ENCODE data around the gene PRICKLE2.

Gene PRICKLE2

DNA sequence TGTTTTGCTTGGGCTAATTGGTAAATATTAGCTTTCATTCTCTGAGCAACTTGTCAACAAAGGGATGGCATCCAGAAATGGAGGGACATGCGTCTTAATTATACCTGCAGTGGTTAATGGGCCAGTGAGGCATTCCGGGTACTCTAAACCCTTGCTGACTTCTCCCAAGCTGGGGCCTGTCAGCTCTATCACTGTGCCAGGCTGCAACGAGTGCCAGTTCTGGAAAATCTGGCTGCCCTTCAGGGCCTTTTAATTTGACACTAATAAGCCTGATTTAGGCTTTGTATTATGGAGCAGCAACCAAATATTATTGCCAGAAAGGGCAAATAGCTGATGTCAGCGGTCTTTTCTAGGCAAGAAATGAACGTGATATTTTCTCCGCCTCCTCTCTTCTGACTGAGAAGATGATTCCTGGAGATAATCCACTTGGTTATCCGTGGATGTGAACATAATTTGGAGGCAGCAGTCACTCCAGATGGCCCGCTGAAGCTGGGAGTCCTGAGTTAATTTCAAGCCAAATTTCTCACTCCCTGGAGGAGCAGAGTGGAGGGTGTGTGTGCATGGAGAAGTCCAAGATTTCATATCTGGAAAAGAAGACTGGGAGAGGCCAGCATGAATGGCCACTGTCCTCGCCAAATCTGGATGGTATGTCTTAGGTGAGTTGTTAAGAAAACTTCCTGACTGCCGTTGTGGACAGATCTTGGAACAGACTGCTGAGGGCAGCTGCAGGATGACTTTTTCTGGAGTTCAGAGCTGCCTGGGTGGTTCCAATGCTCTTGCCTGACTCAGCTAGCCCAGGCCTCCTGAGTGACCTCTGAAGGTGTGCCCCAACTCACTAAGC is 157.5 kb downstream of the PRICKLE2 start:
- DNase-seq: peak; percentile 91 to 92

DNA sequence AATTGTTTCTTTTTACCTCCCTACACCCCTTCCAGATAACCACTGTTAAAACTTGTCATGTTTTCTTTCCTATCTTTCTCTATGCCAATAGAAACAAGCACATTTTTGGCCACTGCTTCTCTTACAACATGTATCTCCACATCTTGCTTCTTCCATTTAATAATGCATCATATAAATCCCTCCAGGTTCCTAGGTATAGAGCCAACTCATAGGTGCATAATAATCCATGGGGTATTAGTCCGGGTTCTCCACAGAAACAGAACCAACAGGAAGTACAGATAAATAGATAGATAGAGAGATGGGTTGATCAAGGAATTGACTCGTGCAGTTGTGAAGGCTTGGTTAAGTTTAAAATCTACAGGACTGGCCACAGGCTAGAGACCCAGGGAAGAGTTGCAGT is 160.5 kb downstream of the PRICKLE2 start:
- no peak for DNase-seq

DNA sequence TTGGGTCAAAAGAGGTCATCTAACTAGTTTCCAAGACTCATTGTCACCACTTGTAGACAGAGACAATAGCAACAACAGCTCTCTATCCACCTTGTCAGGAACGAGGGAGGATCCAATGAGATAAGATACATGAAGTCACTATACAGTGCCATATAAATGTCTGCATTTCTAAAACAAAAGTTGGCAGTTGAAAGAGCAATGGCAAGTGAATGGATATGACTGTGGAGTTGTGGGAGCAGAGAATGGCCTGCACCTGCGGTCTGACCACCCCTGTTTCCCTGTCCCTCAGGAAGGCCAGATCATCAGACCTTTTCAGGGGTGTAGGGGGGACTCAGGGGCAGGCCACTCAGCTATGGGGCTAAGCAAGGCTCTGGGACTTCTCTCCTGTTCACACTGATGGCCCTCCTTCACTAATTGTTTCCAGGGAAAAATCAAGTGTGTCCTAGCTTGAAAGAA is 161.3 kb downstream of the PRICKLE2 start:
- no peak for DNase-seq

DNA sequence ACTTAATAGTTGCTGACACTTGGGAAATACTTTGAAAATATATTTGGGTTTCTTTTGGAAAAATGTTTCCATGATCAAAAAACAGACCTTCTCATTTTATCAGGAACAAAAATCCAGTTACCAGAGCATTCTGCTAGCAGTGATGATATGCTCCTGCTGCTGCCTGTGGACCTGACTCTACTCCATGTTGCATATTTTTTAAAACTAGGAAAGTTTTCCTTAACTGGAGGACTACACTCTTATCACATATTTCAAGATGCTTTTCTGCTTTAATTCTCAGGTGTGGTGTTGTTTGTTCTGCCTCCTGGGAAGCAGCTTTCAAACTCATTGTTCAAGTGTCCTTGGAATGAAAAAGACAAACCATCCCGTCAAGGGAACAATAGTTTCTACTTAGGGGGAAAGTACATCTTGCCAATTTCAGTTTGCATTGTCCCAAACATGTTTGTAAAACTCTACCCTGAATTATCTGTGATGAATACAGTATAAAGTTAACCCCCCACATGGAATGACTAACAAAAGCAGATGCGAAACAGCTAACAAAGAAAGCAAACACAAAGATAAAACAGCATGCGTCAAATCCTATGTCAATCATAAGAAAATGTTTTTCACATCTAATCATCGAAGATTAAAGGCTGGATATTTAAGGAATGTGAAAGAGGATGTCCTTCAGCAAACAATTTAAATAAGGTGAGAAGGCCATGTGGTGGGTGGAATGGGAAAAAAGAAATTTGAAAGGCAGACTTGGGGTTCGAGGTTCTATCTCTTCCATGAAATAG is 161.9 kb downstream of the PRICKLE2 start:
- no peak for DNase-seq

DNA sequence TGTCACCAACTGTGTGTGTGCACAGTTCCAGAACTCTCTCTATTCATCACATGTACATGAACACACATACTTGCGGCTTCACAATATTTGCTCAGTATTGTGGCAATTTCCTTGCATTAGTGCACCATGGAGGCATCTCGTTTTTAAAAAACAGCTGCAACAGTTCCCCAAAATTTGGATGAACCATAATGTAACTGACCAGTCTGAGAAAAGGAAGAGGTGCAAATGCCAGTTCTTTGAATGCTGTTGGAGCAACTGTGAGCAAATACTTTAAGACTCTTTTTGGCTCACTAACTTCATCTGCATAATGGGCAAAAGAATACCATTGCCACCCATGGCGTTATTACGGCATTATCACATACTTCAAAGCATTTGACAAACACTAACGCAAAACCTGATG is 163.6 kb downstream of the PRICKLE2 start:
- no peak for DNase-seq

DNA sequence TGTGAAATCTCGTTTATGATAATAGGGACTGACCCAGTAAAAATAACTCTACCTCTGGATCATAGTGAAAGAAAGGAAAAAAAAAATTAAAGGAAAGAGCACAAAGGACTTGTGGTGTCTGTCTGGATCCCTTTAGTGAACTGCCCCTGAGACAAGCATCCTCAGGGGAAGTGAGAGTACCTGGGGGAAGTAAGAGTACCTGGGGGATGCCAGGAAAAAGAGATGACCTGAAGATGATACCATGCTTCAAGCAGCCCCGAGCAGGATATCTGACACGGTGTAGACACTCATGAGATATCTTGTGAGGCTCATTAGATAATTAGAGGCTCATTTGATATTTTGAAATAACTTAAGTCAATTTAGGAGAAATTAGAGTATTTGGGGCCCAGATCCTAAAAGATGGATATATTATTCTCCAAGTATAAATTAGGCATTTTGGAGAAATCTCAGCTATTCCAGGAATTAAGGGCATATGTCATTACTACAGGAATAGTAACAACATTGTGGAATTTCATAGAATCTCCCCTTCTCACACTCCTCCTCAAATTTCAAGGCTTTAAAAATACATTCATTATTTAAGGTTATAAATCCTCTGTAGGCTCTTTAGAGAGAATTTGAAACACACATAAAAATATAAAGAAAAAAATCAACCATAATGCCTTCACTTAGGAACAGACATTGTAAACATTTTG is 165.6 kb downstream of the PRICKLE2 start:
- no peak for DNase-seq

DNA sequence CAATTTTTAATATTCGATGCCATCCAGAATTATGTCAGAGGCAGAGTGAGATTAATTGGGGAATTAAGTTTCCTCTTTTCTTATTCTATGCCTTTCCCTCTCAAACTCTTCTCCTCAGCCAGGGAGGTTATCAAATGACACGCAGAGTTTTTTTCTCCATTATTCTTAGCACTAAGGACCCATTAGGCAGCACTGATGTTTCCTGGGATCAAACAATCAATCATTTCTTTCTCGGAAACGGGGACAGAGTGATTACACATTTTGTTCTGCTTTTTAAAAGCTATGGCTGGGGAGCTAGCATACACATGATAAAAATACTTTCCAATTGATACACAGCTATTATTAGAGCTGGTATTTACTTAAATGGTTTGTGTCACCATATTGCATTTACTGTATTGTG is 166.7 kb downstream of the PRICKLE2 start:
- peak; percentile 10 to 64 for DNase-seq

DNA sequence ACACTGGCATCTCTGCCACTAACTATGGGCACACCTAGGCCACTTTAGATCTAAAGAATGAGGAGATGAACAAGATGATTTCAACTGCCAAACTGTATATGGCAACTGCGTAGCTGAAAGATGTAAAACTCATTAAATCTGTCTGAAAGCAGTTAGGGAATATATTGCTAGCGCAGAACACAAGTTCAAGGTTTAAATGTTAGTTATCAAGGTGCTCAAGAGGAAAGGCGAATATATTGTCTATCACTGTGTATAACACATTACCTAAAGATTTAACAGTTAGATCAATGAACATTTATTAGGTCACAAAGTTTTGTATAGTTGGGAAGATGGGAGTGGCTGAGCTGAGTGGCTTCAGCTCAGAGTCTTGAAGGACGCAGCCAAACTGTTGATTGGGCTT is 168.0 kb downstream of the PRICKLE2 start:
- no peak for DNase-seq

DNA sequence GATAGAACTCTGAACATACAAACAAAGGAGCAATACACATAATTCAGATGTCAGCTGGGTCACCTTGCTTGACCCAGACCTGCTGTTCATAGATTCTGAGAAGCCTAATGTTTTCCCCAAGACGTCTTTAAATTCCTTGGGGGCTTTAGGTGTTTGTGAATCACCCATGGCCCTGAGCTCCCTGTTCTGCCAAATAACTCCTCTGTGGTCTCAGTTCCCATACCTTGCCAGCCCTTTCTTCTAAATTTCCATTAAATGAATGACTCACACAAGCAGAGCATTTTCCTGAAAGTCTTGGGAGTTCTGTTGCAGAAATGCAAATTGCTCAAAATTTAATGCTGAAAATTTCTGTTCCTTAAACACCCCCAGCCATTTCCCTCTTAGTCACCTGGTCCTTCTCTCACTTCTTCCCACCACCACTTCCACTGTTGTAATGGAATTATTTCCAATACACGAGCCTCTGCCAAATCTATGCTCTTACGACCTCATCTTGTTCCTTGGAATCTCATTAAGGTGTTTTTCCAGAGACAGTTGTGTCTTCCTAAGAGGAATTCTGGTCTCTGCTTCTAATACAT is 168.6 kb downstream of the PRICKLE2 start:
- DNase-seq: no peak

DNA sequence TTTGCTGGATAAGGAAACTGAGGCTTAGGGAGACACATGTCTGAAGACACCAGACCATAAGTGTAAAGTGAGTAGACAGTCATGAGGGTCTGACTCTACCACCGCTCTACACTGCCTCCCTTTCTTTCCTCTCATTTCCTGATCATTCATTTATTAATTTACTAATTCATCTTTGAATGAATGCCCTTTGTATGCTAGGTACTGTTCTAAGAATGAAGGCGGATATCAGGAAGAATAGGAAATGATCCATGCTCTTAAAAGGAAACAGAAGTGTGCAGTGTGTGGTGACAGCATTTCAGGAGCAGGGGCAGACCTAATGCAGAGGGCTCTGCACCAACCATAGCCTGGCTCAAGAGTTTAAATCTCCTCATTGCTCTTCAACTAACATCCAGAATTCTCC is 170.2 kb downstream of the PRICKLE2 start:
- no peak for DNase-seq

DNA sequence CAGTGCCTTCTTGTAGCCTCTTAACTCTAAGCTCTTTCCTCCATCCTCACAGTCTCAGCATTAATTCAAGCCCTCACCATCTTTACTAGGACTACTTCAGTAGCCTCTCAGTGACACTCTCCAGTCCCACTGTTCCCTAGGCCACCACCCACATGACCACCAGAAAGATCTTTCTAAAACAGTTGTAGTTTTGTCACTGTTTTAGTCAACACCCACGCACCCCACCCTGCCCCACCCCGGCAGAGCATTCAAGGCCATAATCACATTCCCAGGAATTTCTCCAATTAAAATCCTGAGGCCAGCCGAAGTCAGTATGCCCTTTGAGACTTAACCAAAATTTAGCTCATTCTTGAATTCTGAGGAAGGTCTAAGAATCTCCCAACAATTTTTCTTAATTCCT is 170.8 kb downstream of the PRICKLE2 start:
- DNase-seq: no peak

DNA sequence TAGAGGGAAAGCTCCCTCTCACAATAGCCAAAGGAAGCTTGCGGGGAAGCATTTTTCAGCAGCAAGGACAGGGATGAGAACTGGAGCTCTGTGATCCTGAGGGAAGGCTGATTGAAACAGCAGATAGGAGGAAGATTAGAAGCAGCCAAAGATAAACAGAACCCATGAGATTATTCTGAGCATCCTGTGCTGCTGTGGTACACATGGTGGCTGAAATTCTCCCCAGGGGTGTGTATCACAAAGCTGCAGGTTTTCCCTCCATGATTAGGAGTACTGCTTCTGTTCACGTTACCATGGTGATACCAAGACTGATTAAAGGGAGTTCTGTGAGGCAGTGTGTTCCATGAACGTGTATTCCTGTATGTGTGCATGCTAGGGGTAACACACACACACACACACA is 171.7 kb downstream of the PRICKLE2 start:
- no peak for DNase-seq

DNA sequence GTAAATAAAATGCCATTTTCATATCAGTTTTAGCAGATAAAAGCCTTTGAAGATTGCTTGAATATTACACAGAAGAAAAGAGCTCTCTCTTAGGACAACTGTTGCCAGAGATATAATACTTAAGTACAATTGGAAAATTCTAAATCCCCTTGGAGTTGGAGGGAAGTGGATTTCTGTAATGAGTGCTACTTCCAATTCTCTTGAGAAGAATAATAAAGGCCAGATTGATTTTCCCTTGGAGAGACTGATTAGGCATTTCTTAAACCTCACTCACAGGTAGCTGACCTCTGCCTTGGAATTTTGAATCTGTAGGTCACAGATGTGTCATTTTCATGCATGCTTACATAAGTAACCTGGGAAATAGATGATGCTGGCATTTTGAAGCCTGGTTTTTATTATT is 172.1 kb downstream of the PRICKLE2 start:
- DNase-seq: no peak

DNA sequence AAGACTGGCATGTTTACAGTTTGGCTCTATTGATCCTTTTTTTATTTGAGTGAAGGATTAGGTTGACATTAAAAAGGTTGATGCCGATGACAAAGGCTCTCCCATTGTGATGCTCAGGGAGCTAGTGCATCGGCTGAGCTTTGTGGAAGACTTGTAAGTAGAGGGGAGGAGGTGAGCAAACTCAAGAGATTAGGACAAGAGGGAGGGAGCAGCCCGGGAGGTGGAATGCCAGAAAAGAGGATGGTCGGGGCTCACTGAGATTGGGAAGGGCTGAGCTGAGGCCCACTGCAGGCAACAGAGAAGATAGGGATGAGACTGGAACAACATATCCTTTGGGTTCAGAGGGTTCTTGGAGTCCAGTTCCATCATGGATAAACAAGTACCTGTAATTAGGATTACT is 175.4 kb downstream of the PRICKLE2 start:
- no peak for DNase-seq

DNA sequence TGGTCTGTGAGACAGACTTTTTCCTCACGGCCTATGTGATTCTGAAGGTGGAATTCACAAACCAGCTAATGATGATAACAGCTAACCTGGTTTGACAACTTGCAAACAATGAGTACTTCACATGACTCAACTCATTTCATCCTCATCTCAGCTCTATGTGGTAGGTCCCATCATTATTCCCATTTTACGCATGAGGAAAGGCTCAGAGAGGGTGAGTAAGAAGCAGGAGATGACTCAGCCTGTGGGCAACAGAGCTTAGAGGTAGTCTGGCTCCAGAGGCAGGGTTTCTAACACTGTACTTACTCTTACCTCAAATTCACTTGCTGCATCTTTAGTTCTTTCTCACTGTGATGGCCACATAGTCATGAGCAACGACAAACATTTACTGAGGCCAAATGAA is 176.1 kb downstream of the PRICKLE2 start:
- no peak for DNase-seq

DNA sequence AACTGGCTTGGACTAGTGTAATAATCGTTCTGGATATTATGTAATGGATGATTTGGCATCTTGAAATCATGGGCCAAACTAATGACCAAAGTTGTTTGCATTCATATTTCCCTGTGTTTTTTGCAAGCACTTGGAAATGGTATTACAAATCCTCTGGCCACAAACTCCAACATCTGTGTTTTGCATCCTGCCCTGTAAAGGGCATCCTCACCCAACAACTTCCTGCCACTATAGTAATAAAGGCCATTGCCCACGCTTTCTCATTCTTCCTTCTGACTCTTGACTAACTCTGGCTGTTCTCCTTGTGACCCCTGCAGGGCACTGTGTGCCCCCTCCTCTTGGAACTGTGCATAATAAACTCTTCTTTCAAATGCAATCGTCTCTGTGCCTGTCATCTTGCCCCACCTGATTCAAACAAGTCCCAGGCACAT is 176.6 kb downstream of the PRICKLE2 start:
- no peak for DNase-seq

DNA sequence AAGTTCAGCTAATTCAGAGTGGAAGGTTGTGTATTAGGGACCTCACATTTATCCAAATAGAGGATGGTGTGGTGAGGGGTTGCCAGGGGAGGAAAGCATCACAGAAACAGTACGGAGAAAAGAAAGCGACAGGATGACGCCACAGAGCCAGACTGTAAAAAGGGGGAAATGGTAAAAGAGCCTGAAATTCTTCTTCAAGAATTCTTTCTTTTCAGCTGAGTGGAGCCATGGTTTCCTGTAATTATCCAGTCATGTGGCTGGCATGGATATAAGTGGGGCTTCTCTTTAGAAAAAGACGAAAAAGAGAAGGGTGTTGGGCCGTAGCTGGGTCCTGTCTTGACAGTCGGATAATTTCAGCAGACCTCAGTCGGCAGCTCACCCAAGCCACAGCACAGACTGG is 177.5 kb downstream of the PRICKLE2 start:
- no peak for DNase-seq

DNA sequence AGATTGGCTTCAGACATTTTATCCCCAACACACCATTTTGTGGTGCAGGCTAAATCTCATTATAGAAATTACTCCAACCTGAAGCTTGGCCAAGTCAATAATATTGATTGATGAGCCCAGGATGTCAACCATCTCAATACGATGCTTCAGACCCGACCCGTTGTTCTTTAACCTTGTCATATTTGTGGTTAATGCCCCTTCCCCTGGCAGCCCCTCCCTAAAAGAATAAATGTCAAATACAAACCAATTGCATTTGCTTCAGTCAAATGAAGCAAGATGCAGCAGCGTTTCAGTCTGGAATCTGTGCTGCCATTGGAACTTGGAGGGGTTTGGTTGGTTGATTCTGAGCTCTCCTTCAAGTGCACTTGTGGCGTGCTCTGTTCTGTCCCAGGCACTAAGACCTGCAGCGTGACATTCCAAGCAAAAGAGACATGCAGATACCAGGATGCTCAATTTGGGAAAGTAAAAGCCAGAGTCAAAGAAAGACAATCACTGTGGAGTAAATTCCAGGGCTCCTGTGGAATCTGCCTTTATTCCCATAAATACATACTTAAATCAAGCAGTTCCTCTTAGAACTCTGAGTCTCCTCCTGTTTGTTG is 178.2 kb downstream of the PRICKLE2 start:
- no peak for DNase-seq

DNA sequence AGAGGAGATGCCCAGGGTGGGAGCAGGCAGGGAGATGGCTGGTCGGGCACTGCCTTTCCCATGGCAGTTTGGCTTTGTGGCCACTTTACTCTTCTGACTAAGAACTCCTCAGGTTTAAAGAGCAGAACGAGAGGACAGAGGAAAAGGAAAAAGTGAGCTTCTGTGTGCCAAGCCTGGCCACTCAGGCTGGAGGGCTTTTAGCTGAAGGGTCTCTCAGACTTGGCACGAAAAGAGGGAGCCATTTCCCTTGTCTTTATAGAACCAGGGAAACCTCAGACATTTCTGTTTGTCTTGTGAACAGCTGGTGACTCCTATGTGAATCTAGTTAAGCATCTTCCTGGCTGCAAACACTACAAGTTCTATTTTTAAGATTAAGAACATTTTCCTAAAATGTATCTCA is 178.7 kb downstream of the PRICKLE2 start:
- no peak for DNase-seq

DNA sequence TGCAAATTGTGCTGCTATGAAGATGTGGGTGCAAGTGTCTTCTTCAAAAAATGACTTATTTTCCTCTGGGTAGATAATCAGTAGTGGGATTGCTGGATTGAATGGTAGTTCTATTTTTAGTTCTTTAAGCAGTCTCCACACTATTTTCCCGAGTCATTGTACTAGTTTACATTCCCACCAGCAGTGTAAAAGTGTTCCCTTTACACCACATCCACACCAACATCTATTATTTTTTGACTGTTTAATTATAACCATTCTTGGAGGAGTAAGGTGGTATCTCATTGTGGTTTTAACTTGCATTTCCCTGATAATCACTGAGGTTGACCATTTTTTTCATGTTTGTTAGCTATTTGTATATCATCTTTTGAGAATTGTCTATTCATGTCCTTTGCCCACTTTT is 182.3 kb downstream of the PRICKLE2 start:
- DNase-seq: no peak

All from NCI-H446 (cell line).